HepG2 (cell line): ENCODE data around the gene PAEP. TPM values are rescaled to one million over a fixed set of nuclear protein-coding genes. Genes with fewer than 3 reads are reported as not detected.

Experiments used
- ATAC-seq: fragments of 200-7000 bp; cut with Tn5 transposase; 3 replicates; pipeline ENCODE4 v1.9.1; 2020; ENCODE audit warnings: mild to moderate bottlenecking, moderate library complexity
- BruUV-seq: library from RNA; stranded (reverse); fragments of 400-500 nt; replicated peaks from 2 replicates; lab custom pipeline; 2021; lab: Mats Ljungman, UMichigan
- CTCF ChIA-PET: fragments of 300-600 bp; formaldehyde crosslinking; extraction: SDS; loops from one replicate; lab custom pipeline; 2021; ENCODE audit warnings: low total read pairs, inconsistent platforms, low intra/inter-chr PET ratio; lab: Yijun Ruan, JAX
- POLR2A ChIA-PET: fragments of 350-600 bp; sonication (Branson Sonifier 250); formaldehyde crosslinking; loops from one replicate; lab custom pipeline; 2020; ENCODE audit warnings: antibody characterized with exemption, inconsistent platforms; lab: Yijun Ruan, JAX
- DNase-seq: peaks from one replicate; pipeline ENCODE4 v3.0.0-alpha.2; 2015; ENCODE audit warnings: low spot score
- FAIRE-seq: peaks from 3 replicates; lab custom pipeline; 2011; peaks lifted over from hg19 to GRCh38; lab: Jason Lieb, UNC
- H2AFZ ChIP-seq: one replicate; pipeline ENCODE4 v1.6.1; 2011; ENCODE audit warnings: low read length, inconsistent platforms
- H3K27ac ChIP-seq: fragments of 300-600 bp; 3 replicates; pipeline ENCODE4 v1.8.0; 2011; ENCODE audit warnings: mixed run types, mild to moderate bottlenecking, mixed read lengths, low read length, inconsistent platforms; ENCODE audit not compliant: insufficient read depth; ENCODE audit errors: extremely low read length
- H3K27me3 ChIP-seq, 2 experiments: fragments of 200-600 bp in 1 of 2; 2 replicates in 1 of 2; 3 replicates in 1 of 2; pipeline versions ENCODE4 v1.6.0 to v1.8.0; 2011; ENCODE audit warnings: low read length in 2 of 2, mild to moderate bottlenecking in 2 of 2, moderate library complexity in 2 of 2, inconsistent platforms in 1 of 2; ENCODE audit not compliant: insufficient read depth in 2 of 2, control insufficient read depth in 1 of 2
- H3K36me3 ChIP-seq, 2 experiments: fragments of 200-600 bp in 1 of 2; replicated peaks in 1 of 2; 2 replicates in 1 of 2; 3 replicates in 1 of 2; pipeline versions ENCODE4 v1.5.1 to v1.8.0; 2011; ENCODE audit warnings: low read length in 2 of 2, inconsistent platforms in 1 of 2; ENCODE audit not compliant: insufficient read depth in 2 of 2, control insufficient read depth in 1 of 2
- H3K4me1 ChIP-seq: 2 replicates; pipeline ENCODE4 v1.5.1; 2012; ENCODE audit warnings: low read length, inconsistent platforms; ENCODE audit not compliant: insufficient read depth
- H3K4me2 ChIP-seq: 2 replicates; pipeline ENCODE4 v1.6.0; 2011; ENCODE audit warnings: low read depth, low read length, inconsistent platforms
- H3K4me3 ChIP-seq, 3 experiments: fragments of 200-600 bp in 1 of 3; sonication (generic), shearing (Covaris generic) in 1 of 3; replicated peaks in 1 of 3; 2 replicates each; pipeline ENCODE4 v1.5.1; 2011 to 2016; ENCODE audit warnings: low read length in 3 of 3, inconsistent platforms in 2 of 3, low read depth in 2 of 3, mild to moderate bottlenecking in 2 of 3, control low read depth in 1 of 3, mixed read lengths in 1 of 3; ENCODE audit not compliant: insufficient read depth in 1 of 3
- H3K79me2 ChIP-seq: one replicate; pipeline ENCODE4 v1.6.1; 2011; ENCODE audit warnings: low read length, inconsistent platforms; ENCODE audit not compliant: insufficient read depth
- H3K9ac ChIP-seq: 2 replicates; pipeline ENCODE4 v1.6.0; 2011; ENCODE audit warnings: mild to moderate bottlenecking, low read depth, low read length, inconsistent platforms; ENCODE audit not compliant: insufficient read depth
- H3K9me3 ChIP-seq: 2 replicates; pipeline ENCODE4 v1.5.1; 2012; ENCODE audit warnings: mild to moderate bottlenecking, low read length
- H4K20me1 ChIP-seq: 2 replicates; pipeline ENCODE4 v1.6.0; 2011; ENCODE audit warnings: inconsistent platforms, mild to moderate bottlenecking, low read length, moderate library complexity; ENCODE audit not compliant: insufficient read depth
- BCL6 ChIP-seq: IDR thresholded peaks from 2 replicates; pipeline ENCODE4 v1.6.1; 2016; ENCODE audit warnings: missing genetic modification reagents, missing compliant biosample characterization
- CENPX ChIP-seq: sonication (generic); formaldehyde crosslinking; IDR thresholded peaks from 2 replicates; pipeline ENCODE4 v1.9.0; 2021; ENCODE audit warnings: mild to moderate bottlenecking, missing genetic modification reagents, moderate library complexity
- ESRRA ChIP-seq: sonication (generic); formaldehyde crosslinking; IDR thresholded peaks from 2 replicates; pipeline ENCODE4 v1.5.1; 2020; ENCODE audit warnings: mild to moderate bottlenecking, low read depth, missing genetic modification reagents
- ISX ChIP-seq: sonication (generic); formaldehyde crosslinking; conservative IDR thresholded peaks from 2 replicates; pipeline ENCODE4 v1.5.0; 2020; ENCODE audit warnings: missing genetic modification reagents
- KDM5A ChIP-seq: fragments of 200-600 bp; sonication (generic); IDR thresholded peaks from 2 replicates; pipeline ENCODE4 v1.7.0; 2018; ENCODE audit warnings: antibody characterized with exemption, mild to moderate bottlenecking, low read length, borderline replicate concordance
- NCOA1 ChIP-seq: sonication (generic); formaldehyde crosslinking; IDR thresholded peaks from 2 replicates; pipeline ENCODE4 v1.9.0; 2021; ENCODE audit warnings: missing genetic modification reagents
- SRSF4 ChIP-seq: fragments of 200-400 bp; formaldehyde crosslinking; IDR thresholded peaks from one replicate; pipeline ENCODE4 v1.6.1; 2018; ENCODE audit warnings: mild to moderate bottlenecking, low read depth, low read length, moderate library complexity; ENCODE audit not compliant: poor library complexity, severe bottlenecking
- ZNF160 ChIP-seq: sonication (generic); formaldehyde crosslinking; IDR thresholded peaks from 2 replicates; pipeline ENCODE4 v1.8.0; 2022; ENCODE audit warnings: mild to moderate bottlenecking, inconsistent platforms, missing genetic modification reagents
- ZNF570 ChIP-seq: sonication (generic); formaldehyde crosslinking; IDR thresholded peaks from 2 replicates; pipeline ENCODE4 v1.4.0; 2020; ENCODE audit warnings: mild to moderate bottlenecking, missing genetic modification reagents, borderline replicate concordance
- WGBS: methylation state at CpG from one replicate; pipeline ENCODE4 v1.1.6; 2017; ENCODE audit warnings: low lambda C conversion rate; 5-methylcytosine and 5-hydroxymethylcytosine counted together
- in situ Hi-C: cut with HindIII; loops from 2 replicates; pipeline ENCODE4 v1.10.0; 2017; ENCODE audit warnings: low pct_unique_long_range_greater_than_20kb; ENCODE audit not compliant: extremely low pct_ligation_motif_present
- intact Hi-C: fragments of 100-400 bp; cut with micrococcal nuclease; formaldehyde crosslinking; loops from one replicate; pipeline ENCODE4 v1.10.0; 2022; ENCODE audit not compliant: unreplicated experiment
- polyA plus RNA-seq, 8 experiments: library from polyadenylated mRNA; depleted of rRNA in 3 of 8; stranded (reverse) in 7 of 8; unstranded in 1 of 8; fragments of >200 nt; fragmentation: Illumina TruSeq in 4 of 8; extraction: Trizol in 4 of 8; gene quantifications; 2 replicates each; pipeline versions ENCODE4 v1.2.1 to v1.2.3, GENCODE V29; 2011 to 2016; ENCODE audit warnings: low read depth in 4 of 8, missing spikeins in 1 of 8, mixed read lengths in 1 of 8; ENCODE audit not compliant: insufficient read depth in 1 of 8
- total RNA-seq, 5 experiments: library from RNA; depleted of rRNA; stranded (reverse); fragments of >200 nt; fragmentation: Illumina TruSeq; extraction: Trizol; gene quantifications; 2 replicates each; pipeline ENCODE4 v1.2.3, GENCODE V29; 2016; ENCODE audit warnings: low read depth in 1 of 5
- TF ChIP-seq, protein P1 (sequence below): sonication (generic); formaldehyde crosslinking; IDR thresholded peaks from 2 replicates; pipeline ENCODE4 v1.5.1; 2020; ENCODE audit warnings: mild to moderate bottlenecking, missing genetic modification reagents, borderline replicate concordance
- TF ChIP-seq, protein P2 (sequence below): sonication (generic); formaldehyde crosslinking; conservative IDR thresholded peaks from 2 replicates; pipeline ENCODE4 v1.8.1; 2023; ENCODE audit warnings: missing genetic modification reagents
- TF ChIP-seq, protein P3 (sequence below): sonication (generic); formaldehyde crosslinking; IDR thresholded peaks from 2 replicates; pipeline ENCODE4 v1.5.0; 2020; ENCODE audit warnings: missing genetic modification reagents
- TF ChIP-seq, protein P4 (sequence below): sonication (generic); formaldehyde crosslinking; IDR thresholded peaks from 2 replicates; pipeline ENCODE4 v1.4.0; 2020; ENCODE audit warnings: missing genetic modification reagents
- TF ChIP-seq, protein P5 (sequence below): IDR thresholded peaks from 2 replicates; pipeline ENCODE4 v1.6.1; 2016

Gene PAEP
- total and polyA plus RNA-seq, 2 of the 13 experiments (the other 11 are each of a cell fraction or from before 2014, with no cell fraction given), result 0.75 to 10.8 TPM

DNA sequence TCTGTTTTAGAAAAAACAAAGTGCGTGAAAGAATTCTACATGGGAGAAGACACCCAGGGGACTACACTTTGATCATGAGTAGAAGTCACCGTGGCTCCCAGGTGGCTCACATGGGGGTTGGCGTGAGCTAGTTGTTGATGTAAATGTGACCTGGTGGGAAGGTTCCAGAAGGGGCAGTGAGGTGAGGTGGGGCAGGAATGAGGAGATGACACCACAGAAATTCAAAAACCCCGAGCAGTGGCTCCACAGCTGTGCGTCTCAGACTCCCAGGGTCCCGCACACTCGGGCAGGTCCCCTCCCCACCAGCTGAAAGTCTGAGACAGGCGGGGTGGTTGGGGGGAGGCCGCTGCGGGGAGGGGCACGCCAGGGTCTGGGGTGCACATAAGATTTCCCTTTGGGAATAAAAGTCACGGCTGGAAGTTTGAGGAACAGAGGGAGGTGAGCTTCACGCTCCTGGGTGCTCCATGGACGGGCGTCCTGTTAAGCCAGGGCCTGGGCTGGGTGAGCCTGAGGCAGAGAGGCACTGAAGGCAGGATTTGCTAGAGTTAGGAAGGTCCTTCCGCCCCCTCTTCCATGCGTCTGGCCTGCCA, 47.9 kb downstream of the PAEP start:
- ChIA-PET CTCF (no interaction called here), POLR2A (no interaction called here)
- H3K4me2 ChIP-seq, result no peak overlapping the region
- DNase-seq (no peak), ATAC-seq (no peak), FAIRE-seq (no peak)
- H3K9me3 ChIP-seq, result no peaks in the 10 kb centered on the region
- in situ Hi-C loops, result no loop called here
- H3K27ac ChIP-seq, result no peak overlapping the region
- 18% methylated on average over 17 of the region's 17 CpGs for WGBS
- no TSS peak for BruUV-seq
- intact Hi-C loops, result no loop called here
- no peak overlapping the region for H2AFZ ChIP-seq
- H3K9ac ChIP-seq, result no peak overlapping the region
- no peaks in the 10 kb centered on the region for H3K4me1 ChIP-seq
- no peak overlapping the region for H3K4me3 ChIP-seq
- peaks cover 16 to 51% of the 10 kb centered on the region in 2 experiments; a peak in 4 of 5 replicates for H3K27me3 ChIP-seq
- no peaks in the 10 kb centered on the region for H3K36me3 ChIP-seq
- H3K79me2 ChIP-seq, result no peaks in the 10 kb centered on the region
- H4K20me1 ChIP-seq, result no peaks in the 10 kb centered on the region
- TF ChIP-seq SRSF4, result no peak
- no peak for TF ChIP-seq NCOA1 (CRISPR knock-in tag)
- no peak for TF ChIP-seq ISX (CRISPR knock-in tag)
- TF ChIP-seq ZNF570 (CRISPR knock-in tag), result no peak
- TF ChIP-seq, protein P1, sequence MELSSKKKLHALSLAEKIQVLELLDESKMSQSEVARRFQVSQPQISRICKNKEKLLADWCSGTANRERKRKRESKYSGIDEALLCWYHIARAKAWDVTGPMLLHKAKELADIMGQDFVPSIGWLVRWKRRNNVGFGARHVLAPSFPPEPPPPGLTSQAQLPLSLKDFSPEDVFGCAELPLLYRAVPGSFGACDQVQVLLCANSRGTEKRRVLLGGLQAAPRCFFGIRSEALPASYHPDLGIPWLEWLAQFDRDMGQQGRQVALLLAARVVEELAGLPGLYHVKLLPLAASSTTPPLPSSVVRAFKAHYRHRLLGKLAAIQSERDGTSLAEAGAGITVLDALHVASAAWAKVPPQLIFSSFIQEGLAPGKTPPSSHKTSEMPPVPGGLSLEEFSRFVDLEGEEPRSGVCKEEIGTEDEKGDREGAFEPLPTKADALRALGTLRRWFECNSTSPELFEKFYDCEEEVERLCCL (CRISPR knock-in tag), result no peak
- TF ChIP-seq KDM5A, result no peak
- TF ChIP-seq, protein P2, sequence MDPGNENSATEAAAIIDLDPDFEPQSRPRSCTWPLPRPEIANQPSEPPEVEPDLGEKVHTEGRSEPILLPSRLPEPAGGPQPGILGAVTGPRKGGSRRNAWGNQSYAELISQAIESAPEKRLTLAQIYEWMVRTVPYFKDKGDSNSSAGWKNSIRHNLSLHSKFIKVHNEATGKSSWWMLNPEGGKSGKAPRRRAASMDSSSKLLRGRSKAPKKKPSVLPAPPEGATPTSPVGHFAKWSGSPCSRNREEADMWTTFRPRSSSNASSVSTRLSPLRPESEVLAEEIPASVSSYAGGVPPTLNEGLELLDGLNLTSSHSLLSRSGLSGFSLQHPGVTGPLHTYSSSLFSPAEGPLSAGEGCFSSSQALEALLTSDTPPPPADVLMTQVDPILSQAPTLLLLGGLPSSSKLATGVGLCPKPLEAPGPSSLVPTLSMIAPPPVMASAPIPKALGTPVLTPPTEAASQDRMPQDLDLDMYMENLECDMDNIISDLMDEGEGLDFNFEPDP (CRISPR knock-in tag), result no peak
- TF ChIP-seq, protein P3, sequence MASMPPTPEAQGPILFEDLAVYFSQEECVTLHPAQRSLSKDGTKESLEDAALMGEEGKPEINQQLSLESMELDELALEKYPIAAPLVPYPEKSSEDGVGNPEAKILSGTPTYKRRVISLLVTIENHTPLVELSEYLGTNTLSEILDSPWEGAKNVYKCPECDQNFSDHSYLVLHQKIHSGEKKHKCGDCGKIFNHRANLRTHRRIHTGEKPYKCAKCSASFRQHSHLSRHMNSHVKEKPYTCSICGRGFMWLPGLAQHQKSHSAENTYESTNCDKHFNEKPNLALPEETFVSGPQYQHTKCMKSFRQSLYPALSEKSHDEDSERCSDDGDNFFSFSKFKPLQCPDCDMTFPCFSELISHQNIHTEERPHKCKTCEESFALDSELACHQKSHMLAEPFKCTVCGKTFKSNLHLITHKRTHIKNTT (CRISPR knock-in tag), result no peak
- TF ChIP-seq, protein P4, sequence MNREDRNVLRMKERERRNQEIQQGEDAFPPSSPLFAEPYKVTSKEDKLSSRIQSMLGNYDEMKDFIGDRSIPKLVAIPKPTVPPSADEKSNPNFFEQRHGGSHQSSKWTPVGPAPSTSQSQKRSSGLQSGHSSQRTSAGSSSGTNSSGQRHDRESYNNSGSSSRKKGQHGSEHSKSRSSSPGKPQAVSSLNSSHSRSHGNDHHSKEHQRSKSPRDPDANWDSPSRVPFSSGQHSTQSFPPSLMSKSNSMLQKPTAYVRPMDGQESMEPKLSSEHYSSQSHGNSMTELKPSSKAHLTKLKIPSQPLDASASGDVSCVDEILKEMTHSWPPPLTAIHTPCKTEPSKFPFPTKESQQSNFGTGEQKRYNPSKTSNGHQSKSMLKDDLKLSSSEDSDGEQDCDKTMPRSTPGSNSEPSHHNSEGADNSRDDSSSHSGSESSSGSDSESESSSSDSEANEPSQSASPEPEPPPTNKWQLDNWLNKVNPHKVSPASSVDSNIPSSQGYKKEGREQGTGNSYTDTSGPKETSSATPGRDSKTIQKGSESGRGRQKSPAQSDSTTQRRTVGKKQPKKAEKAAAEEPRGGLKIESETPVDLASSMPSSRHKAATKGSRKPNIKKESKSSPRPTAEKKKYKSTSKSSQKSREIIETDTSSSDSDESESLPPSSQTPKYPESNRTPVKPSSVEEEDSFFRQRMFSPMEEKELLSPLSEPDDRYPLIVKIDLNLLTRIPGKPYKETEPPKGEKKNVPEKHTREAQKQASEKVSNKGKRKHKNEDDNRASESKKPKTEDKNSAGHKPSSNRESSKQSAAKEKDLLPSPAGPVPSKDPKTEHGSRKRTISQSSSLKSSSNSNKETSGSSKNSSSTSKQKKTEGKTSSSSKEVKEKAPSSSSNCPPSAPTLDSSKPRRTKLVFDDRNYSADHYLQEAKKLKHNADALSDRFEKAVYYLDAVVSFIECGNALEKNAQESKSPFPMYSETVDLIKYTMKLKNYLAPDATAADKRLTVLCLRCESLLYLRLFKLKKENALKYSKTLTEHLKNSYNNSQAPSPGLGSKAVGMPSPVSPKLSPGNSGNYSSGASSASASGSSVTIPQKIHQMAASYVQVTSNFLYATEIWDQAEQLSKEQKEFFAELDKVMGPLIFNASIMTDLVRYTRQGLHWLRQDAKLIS (CRISPR knock-in tag), result no peak
- no peak for TF ChIP-seq CENPX (CRISPR knock-in tag)
- TF ChIP-seq, protein P5, sequence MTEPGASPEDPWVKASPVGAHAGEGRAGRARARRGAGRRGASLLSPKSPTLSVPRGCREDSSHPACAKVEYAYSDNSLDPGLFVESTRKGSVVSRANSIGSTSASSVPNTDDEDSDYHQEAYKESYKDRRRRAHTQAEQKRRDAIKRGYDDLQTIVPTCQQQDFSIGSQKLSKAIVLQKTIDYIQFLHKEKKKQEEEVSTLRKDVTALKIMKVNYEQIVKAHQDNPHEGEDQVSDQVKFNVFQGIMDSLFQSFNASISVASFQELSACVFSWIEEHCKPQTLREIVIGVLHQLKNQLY (CRISPR knock-in tag), result no peak
- no peak for TF ChIP-seq BCL6 (CRISPR knock-in tag)
- TF ChIP-seq ZNF160, result no peak
- TF ChIP-seq ESRRA, result no peak
